ENCODE measurements around the gene STXBP3.

Gene STXBP3

DNA sequence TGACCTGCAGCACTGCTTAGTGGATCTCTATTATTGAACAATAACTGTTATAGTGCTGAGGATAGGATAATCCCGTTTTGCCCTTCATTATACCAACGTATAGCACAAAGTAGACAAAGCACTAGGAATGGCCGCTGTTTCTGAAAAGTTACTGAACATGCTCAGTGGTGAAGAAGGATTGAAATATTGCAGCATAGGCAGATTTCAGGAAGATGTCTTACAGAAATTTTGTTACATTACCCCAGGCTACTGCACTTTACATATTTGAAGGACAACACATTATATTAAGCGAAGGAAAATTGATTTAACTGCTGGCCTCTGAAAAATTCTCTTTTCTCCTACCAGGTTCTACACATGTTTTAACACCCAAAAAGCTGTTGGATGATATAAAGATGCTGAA is 62.0 kb downstream of the STXBP3 start:
- no peak for DNase-seq

DNA sequence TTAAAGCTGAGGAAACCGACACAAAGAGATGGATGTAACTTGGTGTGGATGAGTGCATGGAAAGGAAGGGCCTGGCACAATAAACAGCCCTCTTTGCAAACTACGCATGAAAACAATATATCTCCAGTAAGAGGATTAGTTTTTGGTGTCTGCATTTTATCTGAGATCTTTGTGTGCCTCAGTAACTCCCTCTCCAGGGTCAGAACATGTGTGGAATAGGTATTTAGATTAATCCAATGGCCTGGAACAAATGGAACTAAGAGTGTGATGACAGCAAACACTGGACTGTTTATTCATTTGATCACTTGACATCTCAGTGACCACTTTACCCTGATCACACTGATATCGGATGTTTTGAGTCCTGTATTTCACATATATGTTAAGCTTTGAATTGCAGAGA is 65.1 kb downstream of the STXBP3 start:
- no peak for DNase-seq

DNA sequence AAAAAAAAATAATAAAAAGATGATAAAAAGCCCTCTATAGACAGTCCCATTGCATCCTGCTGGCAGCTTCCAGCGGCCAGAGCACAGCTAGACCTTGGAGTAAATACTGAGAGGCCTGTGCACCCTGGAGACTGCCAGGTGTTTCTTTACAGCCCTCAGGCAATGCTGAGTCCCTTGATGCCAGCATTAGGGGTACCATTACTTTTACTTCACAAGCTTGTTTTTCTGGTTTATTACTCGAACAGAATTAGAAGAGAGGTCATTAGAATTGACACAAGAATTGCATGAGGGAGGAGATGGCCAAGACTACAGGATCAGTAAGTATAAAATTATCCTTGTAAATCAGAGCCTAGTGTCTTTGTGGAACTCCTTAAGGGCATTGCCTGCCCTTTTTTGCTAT is 66.9 kb downstream of the STXBP3 start:
- DNase-seq = no peak

DNA sequence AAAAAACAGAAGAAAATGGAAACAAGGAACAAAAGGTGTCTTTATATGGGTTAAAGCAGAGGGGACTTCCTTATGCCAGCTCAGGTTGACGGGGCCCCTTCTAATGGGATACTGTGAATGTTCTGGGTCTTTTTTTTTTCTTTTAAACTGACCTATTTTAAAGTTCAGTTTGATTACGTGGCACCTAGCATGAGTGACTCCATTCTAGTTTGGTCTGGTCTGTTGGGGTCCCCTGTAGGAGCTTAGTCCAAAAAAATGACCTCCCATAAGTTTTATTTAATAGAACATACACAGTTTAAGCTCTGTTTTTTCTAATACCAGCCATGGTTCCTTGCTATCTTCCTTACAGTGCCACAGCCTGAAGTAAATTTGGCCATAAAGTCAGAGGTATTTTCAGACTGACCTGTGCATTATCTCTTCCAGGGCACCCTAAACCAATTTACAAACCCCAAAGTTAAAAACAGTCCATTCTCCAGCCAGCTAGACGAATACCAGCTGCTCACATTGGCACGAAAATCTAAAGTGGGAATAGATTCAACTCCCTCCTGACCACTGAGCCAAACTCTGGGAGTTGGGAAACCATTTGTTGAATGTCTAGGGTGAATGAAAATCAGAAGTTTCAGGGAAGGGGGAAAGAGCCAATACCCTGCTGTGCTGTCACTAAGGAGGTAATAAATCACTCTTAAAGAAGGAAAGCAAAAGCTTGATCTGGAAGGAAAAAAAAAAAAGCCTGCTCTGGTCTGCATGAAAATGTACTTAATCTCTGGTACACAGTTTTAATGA is 68.1 kb downstream of the STXBP3 start:
- no peak for DNase-seq

DNA sequence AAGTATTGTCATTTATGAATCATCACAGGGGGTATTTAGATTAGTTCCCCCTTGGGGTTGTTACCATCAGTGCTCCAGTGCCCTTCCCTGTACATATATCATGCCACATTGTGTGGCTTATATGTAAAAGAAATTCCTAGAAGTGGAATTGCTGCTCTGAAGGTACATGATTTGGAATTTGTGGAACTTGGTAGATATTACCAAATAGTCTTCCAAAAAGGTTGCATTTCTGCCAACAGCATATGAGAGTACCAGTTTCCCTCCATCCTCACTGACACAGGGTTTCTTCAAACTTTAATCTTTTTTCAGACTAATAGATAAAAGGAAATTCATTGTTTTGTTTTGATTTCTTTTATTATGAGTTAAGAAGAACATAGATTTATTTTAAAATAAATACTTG is 69.1 kb downstream of the STXBP3 start:
- DNase-seq = no peak

DNA sequence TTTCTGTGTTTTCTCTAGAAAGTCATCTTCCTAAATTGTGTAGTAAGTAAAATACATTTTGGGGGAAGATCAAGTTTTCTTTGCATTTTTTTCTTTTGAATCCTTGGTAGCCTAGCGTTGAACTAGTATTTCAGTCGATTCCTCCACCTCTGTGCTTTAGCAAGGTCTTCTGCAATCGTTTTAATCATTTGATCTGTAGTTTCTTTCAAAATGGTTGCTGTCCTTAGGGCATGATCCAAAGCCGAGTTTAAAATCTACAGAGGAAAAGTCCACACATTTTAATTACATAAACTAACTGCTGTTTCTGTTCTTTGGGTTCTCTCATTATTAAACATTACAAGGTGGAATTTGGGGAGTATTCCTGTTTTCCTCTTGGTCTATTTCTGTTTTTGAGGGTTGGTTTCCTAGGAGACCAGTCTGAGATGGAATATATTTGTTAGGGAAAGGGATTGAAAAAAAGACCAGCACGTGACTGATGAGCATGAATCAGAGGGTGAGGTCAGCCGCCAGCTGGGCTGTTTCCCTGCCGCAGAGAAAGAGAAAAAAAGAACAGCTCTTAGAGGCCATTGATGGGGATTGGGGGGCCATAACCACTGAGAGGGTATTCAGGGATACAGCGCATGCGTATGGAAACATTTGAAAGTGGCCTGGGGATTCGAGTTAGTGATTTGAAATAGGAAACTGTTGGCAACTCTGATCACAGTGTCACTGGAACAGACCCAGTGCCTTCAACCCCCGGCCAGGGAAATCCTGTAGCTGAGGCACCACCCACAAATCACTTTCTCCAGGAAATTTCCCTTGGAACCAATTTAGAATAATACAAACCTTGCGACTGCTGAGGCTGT is 69.8 kb downstream of the STXBP3 start:
- no peak for DNase-seq

DNA sequence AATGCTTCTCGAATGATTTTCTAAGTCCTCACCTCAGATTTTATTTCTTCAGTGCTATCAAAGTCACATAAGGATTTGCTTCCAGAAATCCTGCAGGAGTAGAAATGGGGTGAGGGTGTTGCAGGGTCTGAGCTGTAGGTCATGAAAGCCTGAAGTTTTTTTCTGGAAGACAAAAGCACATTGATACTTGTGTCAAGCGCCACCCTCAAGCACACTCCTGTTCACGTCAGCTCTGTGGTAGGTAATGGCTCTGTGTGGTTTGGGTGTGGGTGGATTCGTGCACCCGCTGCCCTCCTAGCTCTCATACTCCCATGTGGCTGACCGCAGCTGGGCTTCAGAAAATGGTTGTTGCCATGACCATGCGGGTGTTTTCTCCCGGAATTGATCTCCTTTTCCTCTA is 70.5 kb downstream of the STXBP3 start:
- no peak for DNase-seq

DNA sequence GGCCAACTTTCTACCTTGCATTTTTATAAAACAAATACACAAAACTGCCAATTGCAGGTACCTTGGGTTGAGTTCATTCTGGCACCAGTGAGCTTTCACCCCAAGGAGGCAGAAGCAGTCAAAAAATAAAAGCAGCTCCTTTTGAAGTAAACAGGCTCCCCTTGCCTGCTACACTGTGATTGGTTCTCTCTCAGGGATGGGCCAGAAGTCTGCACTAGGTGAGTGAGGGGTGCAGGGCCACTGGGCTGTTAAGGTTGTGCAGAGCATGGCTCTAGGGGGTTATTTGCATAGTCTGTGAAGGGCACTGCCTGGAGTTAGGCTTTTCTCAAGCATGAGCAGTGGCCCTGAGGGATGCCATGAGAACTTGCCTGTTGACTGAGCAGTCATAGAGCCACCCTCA is 71.3 kb downstream of the STXBP3 start:
- no peak for DNase-seq

DNA sequence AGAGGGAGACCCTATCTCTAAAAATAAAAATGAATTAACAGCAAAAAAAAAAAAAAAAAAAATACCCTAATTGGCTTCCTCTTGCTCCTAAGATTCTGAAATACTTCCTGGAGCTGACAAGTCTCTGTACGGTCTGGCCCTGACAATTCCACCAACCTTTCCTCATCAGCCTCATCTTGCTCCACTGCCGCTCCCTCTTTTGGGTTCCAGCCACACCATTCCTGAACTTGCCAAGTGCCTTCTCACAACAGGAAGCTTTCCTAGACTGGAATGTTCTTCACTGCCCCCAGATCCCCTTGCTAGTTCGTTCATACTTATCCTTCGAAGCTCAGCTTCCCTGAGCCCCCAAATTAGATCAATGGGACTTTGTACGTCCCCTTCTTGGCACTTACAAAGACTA is 73.4 kb downstream of the STXBP3 start:
- no peak for DNase-seq

DNA sequence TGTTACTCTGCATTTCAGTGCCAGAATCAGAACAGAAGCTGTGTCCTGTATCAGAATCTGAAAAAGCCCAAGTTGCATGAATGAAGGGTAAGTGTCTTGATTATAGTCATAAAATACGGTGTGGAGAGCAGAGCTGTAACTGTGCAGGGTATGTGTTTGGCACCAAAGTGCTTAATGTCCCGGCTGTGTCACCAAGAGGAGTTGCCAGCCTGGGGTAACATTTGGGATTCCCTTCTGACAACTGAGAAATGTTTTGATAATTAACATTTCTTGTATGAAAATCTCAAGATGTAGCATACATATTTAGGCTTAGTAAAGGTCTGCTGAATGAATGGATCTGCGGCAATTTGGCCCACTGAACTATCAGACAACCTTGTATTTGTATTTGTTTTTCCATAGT is 77.2 kb downstream of the STXBP3 start:
- DNase-seq = no peak

DNA sequence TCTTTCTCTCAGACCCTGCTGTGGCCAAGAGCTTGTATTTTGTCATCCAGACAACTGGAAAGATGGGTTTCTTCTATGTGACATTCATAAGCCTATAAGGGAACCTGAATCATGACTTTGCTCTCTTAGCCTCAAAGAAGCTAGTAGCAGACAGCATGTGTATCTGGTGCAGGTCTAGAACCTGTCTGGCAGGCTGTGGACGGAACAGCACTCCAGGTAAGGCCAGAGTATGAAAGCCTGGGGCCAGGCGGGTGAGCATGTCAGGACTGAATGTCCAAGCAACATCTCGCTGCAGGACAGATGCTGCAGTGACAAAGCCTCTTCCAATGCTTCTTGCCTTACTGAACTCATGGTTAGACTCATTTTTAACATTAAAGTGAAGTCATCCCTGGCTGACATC is 77.6 kb downstream of the STXBP3 start:
- DNase-seq = no peak

DNA sequence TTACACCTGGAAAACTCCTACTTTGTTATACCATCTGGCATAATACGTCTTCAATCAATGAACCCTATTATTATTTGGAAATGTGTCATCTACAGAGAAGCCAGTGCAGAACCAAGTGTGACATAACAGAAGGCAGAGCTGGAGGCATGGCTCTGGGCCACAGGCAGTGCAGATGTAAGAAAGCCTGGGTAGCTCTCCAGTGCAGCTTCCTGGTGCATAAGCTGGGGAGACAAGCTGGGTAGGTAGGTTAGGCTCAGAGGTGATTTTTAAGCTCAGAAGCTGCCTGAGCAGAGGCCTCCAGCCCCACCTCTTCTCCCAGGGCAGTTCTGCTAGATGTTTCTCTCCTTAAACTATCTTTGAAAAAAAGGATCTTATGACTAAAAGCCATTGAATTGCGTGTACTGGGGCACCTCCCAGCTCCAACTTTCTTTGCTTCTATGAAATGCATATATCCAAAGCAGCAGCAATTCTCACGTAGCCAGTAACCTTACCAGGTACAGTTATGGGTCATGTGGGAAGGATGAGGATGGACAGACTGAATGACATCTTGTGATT is 79.7 kb downstream of the STXBP3 start:
- DNase-seq = no peak

DNA sequence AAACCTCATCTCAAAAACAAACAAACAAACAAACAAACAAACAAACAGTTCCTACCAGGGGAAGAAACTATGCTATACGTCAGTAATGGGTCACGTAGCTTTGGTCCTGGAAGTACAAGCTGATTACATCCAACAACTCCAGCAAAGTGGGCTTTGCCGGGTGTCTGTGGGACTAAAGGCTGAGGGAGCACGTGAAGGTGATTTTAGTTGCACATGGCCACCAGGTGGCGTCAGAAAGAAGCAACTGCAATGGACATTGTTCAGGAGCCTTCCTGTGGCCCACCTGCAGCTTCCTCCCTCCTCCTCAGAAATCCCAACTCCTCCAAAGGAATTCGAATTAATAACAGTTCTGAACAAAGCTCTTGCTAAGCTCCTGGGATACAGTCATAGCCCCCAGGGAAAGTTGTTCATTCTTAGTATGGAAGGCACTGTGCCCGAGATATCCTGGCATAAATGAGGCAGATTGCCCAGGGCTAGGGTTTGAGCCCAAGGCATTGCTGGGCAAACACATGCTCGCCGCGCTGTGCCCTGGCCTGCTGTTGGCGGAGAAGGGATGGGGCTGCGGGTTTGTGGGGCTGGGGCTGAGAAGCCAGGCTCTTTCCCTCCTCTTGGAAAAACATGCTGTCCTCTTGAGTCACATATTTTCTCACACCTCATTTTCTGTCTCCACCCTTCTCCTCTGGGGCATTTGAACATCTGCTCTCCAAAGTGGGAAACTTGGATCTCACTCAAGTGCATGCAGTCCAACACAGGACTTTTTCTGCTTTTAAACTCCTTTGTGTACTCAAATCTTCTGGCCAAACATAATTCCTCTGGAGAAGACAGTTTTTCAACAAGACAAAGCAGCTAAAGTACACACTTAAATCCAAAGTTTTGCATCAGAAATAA is 81.8 kb downstream of the STXBP3 start:
- DNase-seq = peak; percentile 73

DNA sequence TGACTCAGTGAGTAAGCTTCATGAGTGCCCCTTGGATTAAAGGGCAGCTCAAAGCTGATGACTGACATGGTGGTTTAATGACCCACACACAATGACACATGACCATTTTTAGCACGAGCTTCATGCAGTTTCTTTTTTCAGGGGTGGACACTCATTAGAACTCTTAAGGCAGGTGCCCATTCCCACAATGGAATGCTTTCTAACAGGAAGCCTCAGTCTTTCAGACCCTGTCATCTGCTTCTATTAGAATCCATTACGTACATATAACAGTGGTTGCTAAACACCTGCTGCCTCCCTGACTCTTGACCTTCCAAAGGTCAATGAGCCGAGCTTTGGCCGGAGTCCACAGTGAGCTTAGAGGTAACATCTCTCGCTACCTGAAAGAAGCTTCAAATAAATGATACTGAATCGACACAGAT is 83.0 kb downstream of the STXBP3 start:
- DNase-seq = no peak

DNA sequence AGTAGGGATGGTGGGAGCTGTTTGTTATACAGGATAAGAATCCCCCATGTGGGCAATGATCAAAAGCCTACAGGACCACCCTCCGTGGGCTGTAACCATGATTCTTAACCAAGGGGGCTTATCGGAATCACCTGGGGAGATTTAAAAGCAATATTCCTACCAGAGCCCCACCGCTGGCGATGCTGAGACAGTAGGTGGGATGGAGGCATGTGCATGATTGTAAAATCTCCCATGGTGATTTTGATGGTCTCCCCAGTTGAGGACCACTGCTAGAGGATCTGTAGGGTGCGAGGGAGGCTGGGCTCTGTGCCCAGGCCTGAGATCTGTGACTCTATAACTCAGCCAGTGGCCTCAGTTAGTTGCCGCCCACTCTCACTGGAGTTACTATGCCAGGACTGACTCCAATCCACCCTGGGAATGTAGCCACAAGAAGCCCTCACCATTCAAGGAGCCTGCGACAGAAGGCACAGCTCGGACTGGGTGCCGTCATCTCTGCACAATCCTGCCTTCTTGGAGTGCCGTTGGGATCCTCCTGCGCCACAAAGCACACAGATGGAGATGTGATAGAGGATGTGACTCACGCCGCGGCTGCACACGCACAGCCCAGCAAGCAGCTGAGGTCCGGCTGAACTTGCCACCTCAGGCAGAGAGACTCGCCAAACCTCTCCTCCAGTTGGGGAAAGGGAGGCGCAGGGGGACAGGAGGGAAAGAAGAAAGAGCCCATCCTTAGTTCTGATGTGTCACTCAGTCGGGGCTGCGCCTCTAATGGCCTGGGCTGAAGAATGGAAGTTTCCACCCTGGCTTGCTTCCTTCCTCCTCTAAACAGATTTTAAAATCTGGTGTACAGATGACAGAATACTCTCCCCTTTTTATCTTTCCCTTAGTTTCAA is 83.9 kb downstream of the STXBP3 start:
- DNase-seq = no peak

DNA sequence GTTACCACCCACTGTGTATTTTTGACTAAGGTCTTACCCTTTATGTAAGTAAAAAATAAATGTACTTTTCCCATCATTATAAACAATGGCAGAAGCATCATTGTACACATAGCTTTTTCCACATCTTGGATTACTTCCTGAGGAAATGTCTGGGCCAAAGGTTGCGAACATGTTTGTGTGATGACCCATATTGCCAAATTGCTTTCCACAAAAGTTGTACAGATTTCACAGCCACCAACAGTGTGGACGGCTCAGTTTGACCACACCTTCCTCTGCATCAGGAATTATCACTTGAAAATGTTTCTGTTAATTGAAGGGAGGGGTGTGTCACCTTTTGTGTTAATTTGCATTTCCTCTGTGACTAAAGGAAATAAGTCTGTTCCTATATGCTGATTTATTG is 84.8 kb downstream of the STXBP3 start:
- no peak for DNase-seq

DNA sequence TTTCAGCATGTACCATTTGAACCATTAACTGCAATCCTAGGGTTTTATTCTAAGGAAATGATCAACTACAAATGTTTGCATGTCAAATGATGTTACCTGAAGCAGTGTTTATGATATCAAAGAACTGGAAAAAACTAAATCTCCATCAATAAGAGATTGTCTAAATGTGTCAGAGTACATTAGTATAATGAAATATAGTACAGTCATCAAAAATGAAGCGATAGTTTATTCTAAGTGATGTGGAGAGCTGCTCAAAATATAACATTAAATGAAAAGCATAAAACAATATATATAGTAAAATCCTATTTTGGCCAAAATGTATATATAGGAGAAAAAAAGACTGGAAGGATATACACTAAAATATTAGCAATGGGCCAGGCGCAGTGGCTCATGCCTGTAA is 86.5 kb downstream of the STXBP3 start:
- DNase-seq = no peak

DNA sequence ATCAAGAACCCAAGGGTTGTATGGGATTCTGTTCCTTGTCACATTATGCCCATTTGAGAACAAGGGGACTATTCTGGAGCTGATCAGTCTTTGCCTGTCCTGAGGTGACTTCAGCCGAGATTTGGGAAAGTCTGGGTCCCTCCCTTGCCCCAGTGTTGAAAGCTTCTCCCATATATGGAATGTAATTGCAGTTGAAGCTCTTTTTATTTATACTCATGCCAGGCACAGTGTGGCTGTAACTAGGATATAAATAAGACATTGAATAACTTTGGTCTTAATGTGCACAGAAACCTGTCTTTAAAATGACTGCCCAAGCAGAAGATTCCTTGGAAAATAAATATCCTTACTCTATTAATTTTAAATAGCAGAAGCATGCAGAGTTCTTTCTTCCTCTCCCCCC is 95.2 kb downstream of the STXBP3 start:
- DNase-seq = no peak

DNA sequence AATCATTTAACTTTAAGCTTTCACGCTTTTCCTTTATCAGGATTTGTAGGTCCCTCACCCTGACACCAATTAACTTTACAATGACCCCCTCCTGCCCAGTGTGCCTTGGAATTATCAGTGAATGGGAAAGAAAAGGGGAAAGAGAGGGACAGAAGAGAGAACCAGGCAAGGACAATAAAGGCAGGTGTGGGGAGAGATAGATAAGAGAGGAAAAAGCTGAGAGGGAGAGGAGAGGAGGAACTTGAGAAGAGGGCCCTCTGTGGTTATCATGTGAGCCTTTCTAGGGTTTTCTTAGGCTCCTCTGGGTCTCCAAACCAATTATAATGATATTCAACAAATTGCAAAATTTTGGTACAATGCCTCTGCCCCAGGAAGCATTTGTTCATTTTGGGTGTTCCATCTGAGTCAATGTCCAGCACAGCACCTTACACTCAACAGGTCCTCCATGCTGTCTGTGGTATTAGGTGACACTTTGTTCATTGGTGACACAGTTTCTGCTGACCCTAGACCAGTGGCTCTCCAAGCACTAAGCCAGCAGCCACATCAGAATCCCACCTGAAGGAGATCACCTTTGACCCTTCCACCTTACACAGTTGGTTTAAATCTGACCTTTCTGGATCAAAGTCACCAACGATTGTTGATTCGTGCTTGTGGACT is 96.2 kb downstream of the STXBP3 start:
- no peak for DNase-seq

DNA sequence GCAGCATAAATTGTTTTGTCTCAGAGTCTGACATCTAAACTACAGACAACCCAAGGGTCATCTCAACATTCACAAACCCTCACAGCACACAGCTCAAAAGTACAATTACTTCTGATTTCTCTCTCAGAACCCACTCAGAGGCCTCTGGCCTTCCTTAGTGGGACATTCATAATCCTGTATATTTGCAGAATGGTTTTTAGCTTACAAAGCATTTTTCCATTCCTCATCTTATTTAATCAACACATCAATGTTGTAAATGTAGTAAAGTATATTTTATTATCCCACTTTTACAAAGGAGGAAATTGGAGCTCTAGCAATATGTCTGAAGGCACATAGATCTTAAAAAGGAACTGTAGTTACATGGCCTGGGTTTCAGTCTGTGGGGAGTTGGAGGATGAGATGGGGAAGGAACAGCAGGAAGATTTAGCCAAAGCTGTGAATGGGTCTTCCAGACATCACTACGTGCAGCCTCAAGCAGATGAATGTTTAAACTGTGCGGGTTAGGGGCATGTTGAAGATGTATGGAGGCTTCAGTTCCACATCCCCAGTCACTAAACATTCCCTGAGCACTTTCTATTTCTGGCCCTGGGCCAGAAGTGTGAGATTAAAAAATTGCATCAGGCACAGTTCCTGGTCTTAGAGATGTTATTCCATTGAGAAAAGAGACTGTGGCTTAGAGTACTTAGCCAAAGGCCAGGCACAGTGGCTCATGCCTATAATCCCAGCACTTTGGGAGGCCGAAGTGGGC is 97.1 kb downstream of the STXBP3 start:
- DNase-seq = no peak

DNA sequence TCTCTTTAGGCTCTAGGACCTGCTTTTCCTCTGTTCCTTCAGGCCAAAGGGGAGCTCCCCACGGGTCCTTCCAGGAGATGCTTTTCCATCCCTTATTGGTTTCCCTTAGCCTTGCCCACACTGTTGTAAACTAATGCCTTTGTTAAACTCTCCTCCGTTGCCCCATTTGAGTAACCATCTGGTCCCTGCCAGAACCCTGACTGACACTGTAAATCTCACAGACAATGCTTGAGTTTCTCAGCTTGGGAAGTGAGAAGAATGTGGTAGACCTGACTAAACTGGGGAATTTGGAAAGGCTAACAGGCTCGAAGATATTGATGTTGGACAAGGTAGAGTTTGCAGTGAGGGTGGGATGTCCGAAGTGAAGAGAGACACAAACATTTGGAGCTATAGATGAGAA is 99.0 kb downstream of the STXBP3 start:
- DNase-seq = no peak
